PC-3 (cell line): ENCODE results near the gene FES.

Source experiments
- CTCF ChIP-seq: fragments of 300-600 bp; sonication (generic); conservative IDR thresholded peaks from 2 replicates; pipeline ENCODE4 v1.5.1; 2017; ENCODE audit warnings: antibody characterized with exemption, low read depth, mild to moderate bottlenecking, low read length
- EZH2 ChIP-seq: fragments of 300-600 bp; sonication (generic); IDR thresholded peaks from one replicate; pipeline ENCODE4 v1.6.1; 2017; ENCODE audit warnings: antibody characterized with exemption, mild to moderate bottlenecking, low read length; ENCODE audit not compliant: unreplicated experiment
- EZH2phosphoT487 ChIP-seq: fragments of 300-600 bp; sonication (generic); IDR thresholded peaks from 2 replicates; pipeline ENCODE4 v1.6.1; 2018; ENCODE audit warnings: mild to moderate bottlenecking, antibody characterized with exemption, low read length, borderline replicate concordance

GRCh38 chr15:90915808-90916440 is 31.6 kb downstream of the FES start:
- no peak for TF ChIP-seq EZH2
- no peak for TF ChIP-seq EZH2phosphoT487
- TF ChIP-seq CTCF: no peak
